Epithelial cell of esophagus (primary cell): ENCODE data around the gene ANKIB1.

ENCODE experiments used
- DNase-seq: peaks from one replicate; pipeline ENCODE4 v3.0.0; 2010; ENCODE audit warnings: low read depth
- H3K4me3 ChIP-seq: 2 replicates; pipeline ENCODE4 v1.5.1; 2011; ENCODE audit warnings: mild to moderate bottlenecking, low read length, control low read depth
- CTCF ChIP-seq: IDR thresholded peaks from 2 replicates; pipeline ENCODE4 v1.5.1; 2011; ENCODE audit warnings: low read depth, mild to moderate bottlenecking, low read length, control low read depth, inconsistent platforms; ENCODE audit not compliant: insufficient read depth; ENCODE audit errors: missing control alignments

ANKIB1 gene

GRCh38 chr7:92412745-92413144 lies 167.0 kb downstream of the ANKIB1 start:
- no peak for DNase-seq
- no peak for TF ChIP-seq CTCF
- H3K4me3 ChIP-seq: no peak overlapping the region

DNA sequence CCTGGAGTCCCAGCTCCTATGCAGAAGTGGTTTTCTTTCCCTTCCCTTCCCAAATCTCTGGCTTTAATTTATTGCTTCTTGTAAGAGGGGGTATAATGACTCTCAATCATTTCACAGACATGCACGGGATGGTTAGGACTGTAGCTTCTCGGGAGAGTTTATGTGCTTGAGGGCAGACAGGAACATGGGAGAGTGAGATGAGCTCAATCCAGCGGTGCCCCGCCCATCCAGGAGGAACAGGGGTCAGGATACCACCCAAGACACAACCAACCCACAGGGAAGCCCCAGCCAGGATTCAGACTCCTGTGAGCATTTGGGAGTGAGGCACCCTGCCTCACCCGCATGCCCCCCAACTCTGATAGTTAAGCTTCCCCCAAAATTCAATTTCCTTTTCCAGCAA lies 167.8 kb downstream of the ANKIB1 start:
- no peak overlapping the region for H3K4me3 ChIP-seq
- no peak for DNase-seq
- TF ChIP-seq CTCF: no peak

- no peak for TF ChIP-seq CTCF
- H3K4me3 ChIP-seq: no peak overlapping the region
- peak; percentile 27 for DNase-seq
These were observed 169.5 kb downstream of the ANKIB1 start for GRCh38 chr7:92415225-92415624.

DNA sequence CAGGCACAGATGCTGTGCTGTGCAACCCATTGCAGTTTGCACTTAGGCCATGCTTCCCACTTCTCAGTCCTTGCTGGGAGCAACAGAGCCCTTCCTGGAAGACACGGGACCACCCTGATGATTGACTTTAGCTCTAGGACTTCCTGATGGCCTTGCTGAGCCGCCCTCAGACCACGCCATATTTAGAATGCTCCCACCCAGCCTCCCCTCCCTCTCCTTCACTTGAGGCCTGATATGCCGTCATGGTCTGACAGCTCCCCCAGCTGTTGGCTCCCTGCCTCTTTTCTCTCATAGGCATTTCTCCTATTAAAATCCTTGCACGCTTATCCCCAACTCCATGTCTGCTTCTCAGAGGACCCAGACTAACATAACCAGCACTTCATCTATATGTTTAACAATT lies 172.1 kb downstream of the ANKIB1 start:
- no peak for TF ChIP-seq CTCF
- no peak overlapping the region for H3K4me3 ChIP-seq
- no peak for DNase-seq

DNA sequence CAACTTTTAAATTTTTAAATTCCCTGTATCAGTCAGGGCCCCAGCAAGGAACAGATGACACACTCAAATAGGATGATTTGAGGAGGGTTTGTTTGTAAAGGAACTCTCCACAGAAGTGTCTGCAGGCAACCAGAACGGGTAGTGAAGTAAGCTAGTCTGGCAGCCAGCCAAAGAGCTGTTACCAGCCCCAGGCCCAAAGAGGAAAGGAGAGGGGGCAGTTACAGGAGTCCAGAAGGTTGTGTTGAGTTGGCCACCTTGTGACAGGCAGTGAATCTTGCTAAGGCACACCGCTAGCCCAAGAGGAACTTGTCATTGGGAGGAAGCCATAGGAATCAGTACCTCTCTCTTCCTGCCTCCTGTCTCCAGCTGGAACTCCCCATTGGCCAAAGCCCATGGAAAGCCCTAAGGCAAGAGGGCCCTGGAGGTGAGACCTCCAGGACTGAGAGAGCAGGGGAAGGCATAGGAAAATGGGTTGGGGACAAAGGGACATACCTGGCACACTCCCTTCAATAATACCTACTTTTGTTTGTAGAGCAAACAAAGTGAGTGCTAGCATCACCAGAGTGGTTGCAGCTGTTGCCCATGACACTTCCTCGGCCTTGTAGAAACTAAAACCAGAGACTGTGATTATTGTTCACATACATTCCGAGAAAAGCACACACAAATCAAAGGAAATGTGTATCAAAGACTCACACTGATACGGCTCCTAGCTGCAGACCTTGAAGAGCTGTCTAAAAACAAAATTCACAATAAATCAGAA lies 176.1 kb downstream of the ANKIB1 start:
- DNase-seq: peak; percentile 24
- H3K4me3 ChIP-seq: no peak overlapping the region
- TF ChIP-seq CTCF: no peak

- TF ChIP-seq CTCF: no peak
These were observed 177.2 kb downstream of the ANKIB1 start for GRCh38 chr7:92422926-92423325.

DNA sequence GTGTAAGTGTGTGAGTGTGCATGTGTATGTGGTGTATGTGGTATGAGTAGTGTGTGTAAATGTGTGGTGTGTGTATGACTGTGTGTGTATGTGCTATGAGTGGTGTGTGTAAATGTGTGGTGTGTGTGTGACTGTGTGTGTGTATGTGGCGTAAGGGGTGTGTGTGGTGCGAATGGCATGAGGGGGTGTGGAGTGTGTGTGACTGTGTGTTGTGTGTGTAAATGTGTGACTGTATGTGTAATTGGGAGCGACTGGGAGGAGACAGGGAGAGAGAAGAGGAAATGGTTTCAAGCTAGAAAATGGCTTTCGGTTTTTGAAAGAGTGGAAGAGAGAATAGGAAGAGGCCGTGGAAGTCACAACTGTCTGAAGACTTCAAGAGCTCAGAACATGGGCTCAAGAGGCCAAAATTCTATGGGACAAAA lies 177.9 kb downstream of the ANKIB1 start:
- no peak for DNase-seq
- no peak for TF ChIP-seq CTCF
- H3K4me3 ChIP-seq: no peak overlapping the region

More at GRCh38 chr7:92422926-92423325, 177.2 kb downstream of the ANKIB1 start:
- DNase-seq: no peak
- no peak overlapping the region for H3K4me3 ChIP-seq
